Uterus (tissue), 2 donors: ENCODE results near the gene UBAP1.

Experiments
- CTCF ChIP-seq, 4 experiments: fragments of 200-600 bp in 2 of 4; fragments of 450-650 bp in 2 of 4; sonication (generic) in 2 of 4; IDR thresholded peaks; one replicate each; pipeline ENCODE4 v1.5.1; 2016 to 2019; ENCODE audit warnings: antibody characterized with exemption in 4 of 4, mild to moderate bottlenecking in 2 of 4, moderate library complexity in 1 of 4
- POLR2A ChIP-seq, 2 donors: fragments of 450-650 bp; IDR thresholded peaks; one replicate each; pipeline ENCODE4 v1.6.1; 2016; ENCODE audit warnings: antibody characterized with exemption in 2 of 2, mild to moderate bottlenecking in 1 of 2, moderate library complexity in 1 of 2

GRCh38 chr9:34275811-34276210 lies 97.0 kb downstream of the UBAP1 start:
- TF ChIP-seq CTCF (IDR thresholded peaks at IDR 0.05) (no peak), POLR2A (IDR thresholded peaks at IDR 0.05) (no peak)
